ENCODE measurements around the gene COPG1. TPM values are rescaled to one million over a fixed set of nuclear protein-coding genes. Genes with fewer than 3 reads are reported as not detected.

COPG1 gene
- total and polyA plus RNA-seq, 10 of the 15 experiments (the other 5 are each of a cell fraction or from before 2014, with no cell fraction given), result 54.8 to 143 (median 91.2) TPM

DNA sequence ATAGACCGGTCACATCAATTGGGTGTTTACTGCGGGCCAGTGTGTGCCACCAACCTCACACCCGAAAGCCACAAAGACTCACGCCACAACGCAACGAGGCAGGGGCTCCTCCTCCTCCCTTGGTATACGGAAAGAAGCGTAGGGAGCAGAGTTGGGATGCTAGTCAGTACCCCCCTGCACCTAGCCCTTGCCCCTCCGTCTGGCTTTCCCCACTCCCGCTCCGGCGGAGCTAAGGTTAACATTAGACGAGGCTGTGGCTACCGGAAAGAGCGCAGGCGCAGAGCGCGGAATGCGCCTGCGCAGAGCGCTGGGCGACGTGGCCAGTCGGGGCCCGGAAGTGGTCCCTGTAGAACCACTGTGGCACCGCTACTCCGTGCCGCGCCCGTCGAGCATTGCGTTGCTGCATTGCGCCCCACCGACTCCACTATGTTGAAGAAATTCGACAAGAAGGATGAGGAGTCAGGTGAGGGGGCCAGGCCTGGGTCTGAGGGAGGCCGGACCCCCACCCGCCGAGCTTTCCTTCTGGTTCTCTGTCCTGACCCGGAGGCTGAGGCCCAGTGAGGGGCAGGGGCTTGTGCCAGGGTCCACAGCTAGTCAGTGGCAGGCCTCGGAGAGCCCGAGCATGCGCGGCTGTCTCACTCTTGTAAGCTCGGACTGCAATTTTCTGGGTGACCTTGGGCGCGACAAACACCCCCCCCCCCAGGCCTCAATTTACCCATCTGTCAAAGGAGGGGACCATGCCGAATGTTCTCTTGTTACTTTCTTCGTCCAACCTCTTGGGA is at the start of gene COPG1 (continued):
- no peak for TF ChIP-seq JUND (IDR thresholded peaks at IDR 0.05; ENCODE audit: low read depth, low read length)
- TF ChIP-seq SP1 (IDR thresholded peaks at IDR 0.05; ENCODE audit: low read depth, low read length), result no peak
- TF ChIP-seq ZNF384 (IDR thresholded peaks at IDR 0.05; ENCODE audit: borderline replicate concordance, low read depth, low read length), result no peak
- TF ChIP-seq NBN (IDR thresholded peaks at IDR 0.05), result peak; percentile 89
- peak; percentile 60; the same call in 1 of the 2 replicates for TF ChIP-seq RB1 (IDR thresholded peaks at IDR 0.05; ENCODE audit: borderline replicate concordance)
- TF ChIP-seq, protein P1, sequence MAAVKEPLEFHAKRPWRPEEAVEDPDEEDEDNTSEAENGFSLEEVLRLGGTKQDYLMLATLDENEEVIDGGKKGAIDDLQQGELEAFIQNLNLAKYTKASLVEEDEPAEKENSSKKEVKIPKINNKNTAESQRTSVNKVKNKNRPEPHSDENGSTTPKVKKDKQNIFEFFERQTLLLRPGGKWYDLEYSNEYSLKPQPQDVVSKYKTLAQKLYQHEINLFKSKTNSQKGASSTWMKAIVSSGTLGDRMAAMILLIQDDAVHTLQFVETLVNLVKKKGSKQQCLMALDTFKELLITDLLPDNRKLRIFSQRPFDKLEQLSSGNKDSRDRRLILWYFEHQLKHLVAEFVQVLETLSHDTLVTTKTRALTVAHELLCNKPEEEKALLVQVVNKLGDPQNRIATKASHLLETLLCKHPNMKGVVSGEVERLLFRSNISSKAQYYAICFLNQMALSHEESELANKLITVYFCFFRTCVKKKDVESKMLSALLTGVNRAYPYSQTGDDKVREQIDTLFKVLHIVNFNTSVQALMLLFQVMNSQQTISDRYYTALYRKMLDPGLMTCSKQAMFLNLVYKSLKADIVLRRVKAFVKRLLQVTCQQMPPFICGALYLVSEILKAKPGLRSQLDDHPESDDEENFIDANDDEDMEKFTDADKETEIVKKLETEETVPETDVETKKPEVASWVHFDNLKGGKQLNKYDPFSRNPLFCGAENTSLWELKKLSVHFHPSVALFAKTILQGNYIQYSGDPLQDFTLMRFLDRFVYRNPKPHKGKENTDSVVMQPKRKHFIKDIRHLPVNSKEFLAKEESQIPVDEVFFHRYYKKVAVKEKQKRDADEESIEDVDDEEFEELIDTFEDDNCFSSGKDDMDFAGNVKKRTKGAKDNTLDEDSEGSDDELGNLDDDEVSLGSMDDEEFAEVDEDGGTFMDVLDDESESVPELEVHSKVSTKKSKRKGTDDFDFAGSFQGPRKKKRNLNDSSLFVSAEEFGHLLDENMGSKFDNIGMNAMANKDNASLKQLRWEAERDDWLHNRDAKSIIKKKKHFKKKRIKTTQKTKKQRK (IDR thresholded peaks at IDR 0.05; ENCODE audit: low read depth, low read length), result no peak
- TF ChIP-seq, protein P2, sequence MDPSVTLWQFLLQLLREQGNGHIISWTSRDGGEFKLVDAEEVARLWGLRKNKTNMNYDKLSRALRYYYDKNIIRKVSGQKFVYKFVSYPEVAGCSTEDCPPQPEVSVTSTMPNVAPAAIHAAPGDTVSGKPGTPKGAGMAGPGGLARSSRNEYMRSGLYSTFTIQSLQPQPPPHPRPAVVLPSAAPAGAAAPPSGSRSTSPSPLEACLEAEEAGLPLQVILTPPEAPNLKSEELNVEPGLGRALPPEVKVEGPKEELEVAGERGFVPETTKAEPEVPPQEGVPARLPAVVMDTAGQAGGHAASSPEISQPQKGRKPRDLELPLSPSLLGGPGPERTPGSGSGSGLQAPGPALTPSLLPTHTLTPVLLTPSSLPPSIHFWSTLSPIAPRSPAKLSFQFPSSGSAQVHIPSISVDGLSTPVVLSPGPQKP (IDR thresholded peaks at IDR 0.05; ENCODE audit: low read depth, low read length), result peak; percentile 81
- TF ChIP-seq DPF2 (IDR thresholded peaks at IDR 0.05), result peak; percentile 70
- TF ChIP-seq RFX5 (IDR thresholded peaks at IDR 0.05; ENCODE audit: low read depth, low read length), result no peak
- TF ChIP-seq NR2C2 (IDR thresholded peaks at IDR 0.05; ENCODE audit: borderline replicate concordance, control insufficient read depth, insufficient read length, low read depth), result no peak
- peak; percentile 36; the same call in 1 of the 2 replicates for TF ChIP-seq MTA2 (IDR thresholded peaks at IDR 0.05; ENCODE audit: low read depth)
- TF ChIP-seq HDAC2 (IDR thresholded peaks at IDR 0.05), result no peak
- no peak for TF ChIP-seq TARDBP (IDR thresholded peaks at IDR 0.05; ENCODE audit: borderline replicate concordance)
- no peak for TF ChIP-seq CBX5 (IDR thresholded peaks at IDR 0.05; ENCODE audit: low read depth)
- peak; percentile 58 for TF ChIP-seq SMAD1 (IDR thresholded peaks at IDR 0.05; ENCODE audit: low read depth, partially characterized antibody)
- TF ChIP-seq, protein P3, sequence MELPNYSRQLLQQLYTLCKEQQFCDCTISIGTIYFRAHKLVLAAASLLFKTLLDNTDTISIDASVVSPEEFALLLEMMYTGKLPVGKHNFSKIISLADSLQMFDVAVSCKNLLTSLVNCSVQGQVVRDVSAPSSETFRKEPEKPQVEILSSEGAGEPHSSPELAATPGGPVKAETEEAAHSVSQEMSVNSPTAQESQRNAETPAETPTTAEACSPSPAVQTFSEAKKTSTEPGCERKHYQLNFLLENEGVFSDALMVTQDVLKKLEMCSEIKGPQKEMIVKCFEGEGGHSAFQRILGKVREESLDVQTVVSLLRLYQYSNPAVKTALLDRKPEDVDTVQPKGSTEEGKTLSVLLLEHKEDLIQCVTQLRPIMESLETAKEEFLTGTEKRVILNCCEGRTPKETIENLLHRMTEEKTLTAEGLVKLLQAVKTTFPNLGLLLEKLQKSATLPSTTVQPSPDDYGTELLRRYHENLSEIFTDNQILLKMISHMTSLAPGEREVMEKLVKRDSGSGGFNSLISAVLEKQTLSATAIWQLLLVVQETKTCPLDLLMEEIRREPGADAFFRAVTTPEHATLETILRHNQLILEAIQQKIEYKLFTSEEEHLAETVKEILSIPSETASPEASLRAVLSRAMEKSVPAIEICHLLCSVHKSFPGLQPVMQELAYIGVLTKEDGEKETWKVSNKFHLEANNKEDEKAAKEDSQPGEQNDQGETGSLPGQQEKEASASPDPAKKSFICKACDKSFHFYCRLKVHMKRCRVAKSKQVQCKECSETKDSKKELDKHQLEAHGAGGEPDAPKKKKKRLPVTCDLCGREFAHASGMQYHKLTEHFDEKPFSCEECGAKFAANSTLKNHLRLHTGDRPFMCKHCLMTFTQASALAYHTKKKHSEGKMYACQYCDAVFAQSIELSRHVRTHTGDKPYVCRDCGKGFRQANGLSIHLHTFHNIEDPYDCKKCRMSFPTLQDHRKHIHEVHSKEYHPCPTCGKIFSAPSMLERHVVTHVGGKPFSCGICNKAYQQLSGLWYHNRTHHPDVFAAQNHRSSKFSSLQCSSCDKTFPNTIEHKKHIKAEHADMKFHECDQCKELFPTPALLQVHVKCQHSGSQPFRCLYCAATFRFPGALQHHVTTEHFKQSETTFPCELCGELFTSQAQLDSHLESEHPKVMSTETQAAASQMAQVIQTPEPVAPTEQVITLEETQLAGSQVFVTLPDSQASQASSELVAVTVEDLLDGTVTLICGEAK (IDR thresholded peaks at IDR 0.05; ENCODE audit: borderline replicate concordance), result peak; percentile 64; the same call in 1 of the 2 replicates
- TF ChIP-seq HDAC6 (IDR thresholded peaks at IDR 0.05; ENCODE audit: unreplicated experiment), result peak; percentile 76
- TF ChIP-seq, protein P4, sequence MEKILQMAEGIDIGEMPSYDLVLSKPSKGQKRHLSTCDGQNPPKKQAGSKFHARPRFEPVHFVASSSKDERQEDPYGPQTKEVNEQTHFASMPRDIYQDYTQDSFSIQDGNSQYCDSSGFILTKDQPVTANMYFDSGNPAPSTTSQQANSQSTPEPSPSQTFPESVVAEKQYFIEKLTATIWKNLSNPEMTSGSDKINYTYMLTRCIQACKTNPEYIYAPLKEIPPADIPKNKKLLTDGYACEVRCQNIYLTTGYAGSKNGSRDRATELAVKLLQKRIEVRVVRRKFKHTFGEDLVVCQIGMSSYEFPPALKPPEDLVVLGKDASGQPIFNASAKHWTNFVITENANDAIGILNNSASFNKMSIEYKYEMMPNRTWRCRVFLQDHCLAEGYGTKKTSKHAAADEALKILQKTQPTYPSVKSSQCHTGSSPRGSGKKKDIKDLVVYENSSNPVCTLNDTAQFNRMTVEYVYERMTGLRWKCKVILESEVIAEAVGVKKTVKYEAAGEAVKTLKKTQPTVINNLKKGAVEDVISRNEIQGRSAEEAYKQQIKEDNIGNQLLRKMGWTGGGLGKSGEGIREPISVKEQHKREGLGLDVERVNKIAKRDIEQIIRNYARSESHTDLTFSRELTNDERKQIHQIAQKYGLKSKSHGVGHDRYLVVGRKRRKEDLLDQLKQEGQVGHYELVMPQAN (conservative IDR thresholded peaks at IDR 0.05), result peak; percentile 80
- TF ChIP-seq IKZF2 (IDR thresholded peaks at IDR 0.05), result no peak
- no peak for TF ChIP-seq ZNF24 (IDR thresholded peaks at IDR 0.05)
- TF ChIP-seq PAX5 (IDR thresholded peaks at IDR 0.05; ENCODE audit: borderline replicate concordance, low read depth, low read length), result no peak
